K562 (cell line): ENCODE measurements around the gene GRPEL2. TPM values are rescaled to one million over a fixed set of nuclear protein-coding genes. Genes with fewer than 3 reads are reported as not detected.

Source experiments
- BHLHE40 ChIP-seq: IDR thresholded peaks from 2 replicates; pipeline ENCODE4 v1.6.1; 2011; ENCODE audit warnings: low read length, improper control_type of control experiment
- CBX8 ChIP-seq: fragments of 200-600 bp; sonication (generic); IDR thresholded peaks from 2 replicates; pipeline ENCODE4 v1.6.1; 2012; ENCODE audit warnings: borderline replicate concordance, mixed run types, low read depth, mild to moderate bottlenecking, moderate library complexity, mixed read lengths, low read length, control low read depth, inconsistent platforms; ENCODE audit not compliant: poor library complexity, severe bottlenecking; ENCODE audit errors: extremely low read depth
- FOXM1 ChIP-seq, 2 experiments: fragments of 450-650 bp in 1 of 2; sonication (generic) in 1 of 2; formaldehyde crosslinking in 1 of 2; IDR thresholded peaks; 2 replicates each; pipeline versions ENCODE4 v1.6.1 to v1.9.0; 2017 to 2022; ENCODE audit warnings: low read depth in 2 of 2, mild to moderate bottlenecking in 2 of 2, missing genetic modification reagents in 1 of 2, moderate library complexity in 1 of 2
- KHSRP ChIP-seq: fragments of 450-650 bp; IDR thresholded peaks from 2 replicates; pipeline ENCODE4 v1.6.1; 2017
- KLF13 ChIP-seq: fragments of 450-650 bp; IDR thresholded peaks from 2 replicates; pipeline ENCODE4 v1.6.1; 2016; ENCODE audit warnings: missing genetic modification characterization, low read depth, mild to moderate bottlenecking, missing compliant biosample characterization, moderate library complexity, borderline replicate concordance
- MAZ ChIP-seq, 2 experiments: fragments of 450-650 bp in 1 of 2; sonication (generic) in 1 of 2; formaldehyde crosslinking; IDR thresholded peaks in 1 of 2; conservative IDR thresholded peaks in 1 of 2; 2 replicates each; pipeline versions ENCODE4 v1.4.0 to v1.5.0; 2020; ENCODE audit warnings: mild to moderate bottlenecking in 1 of 2, missing genetic modification reagents in 1 of 2
- MECOM ChIP-seq: fragments of 250-450 bp; sonication (Bioruptor Pico); IDR thresholded peaks from 2 replicates; pipeline ENCODE4 v1.8.0; 2022; ENCODE audit warnings: inconsistent platforms
- NR2C1 ChIP-seq, 2 experiments: fragments of 450-650 bp; IDR thresholded peaks; 2 replicates each; pipeline ENCODE4 v1.6.1; 2017; ENCODE audit warnings: mild to moderate bottlenecking in 2 of 2, antibody characterized with exemption in 1 of 2, inconsistent platforms in 1 of 2, missing compliant biosample characterization in 1 of 2, missing genetic modification characterization in 1 of 2
- PHB2 ChIP-seq: fragments of 450-650 bp; IDR thresholded peaks from 2 replicates; pipeline ENCODE4 v1.6.1; 2017; ENCODE audit warnings: low read depth
- PML ChIP-seq: IDR thresholded peaks from 2 replicates; pipeline ENCODE4 v1.6.1; 2012; ENCODE audit warnings: low read length, inconsistent platforms
- POLR2G ChIP-seq: fragments of 200-400 bp; formaldehyde crosslinking; IDR thresholded peaks from 2 replicates; pipeline ENCODE4 v1.6.1; 2017; ENCODE audit warnings: low read depth, mild to moderate bottlenecking, antibody characterized with exemption, low read length, moderate library complexity
- ZNF121 ChIP-seq: sonication (generic); formaldehyde crosslinking; conservative IDR thresholded peaks from 2 replicates; pipeline ENCODE4 v1.8.0; 2022; ENCODE audit warnings: missing genetic modification reagents
- ZNF239 ChIP-seq: fragments of 250-450 bp; sonication (Bioruptor Pico); IDR thresholded peaks from 2 replicates; pipeline ENCODE4 v1.4.0; 2020; ENCODE audit warnings: mild to moderate bottlenecking
- ZNF282 ChIP-seq: sonication (generic); formaldehyde crosslinking; IDR thresholded peaks from 2 replicates; pipeline ENCODE4 v1.8.1; 2023; ENCODE audit warnings: missing genetic modification reagents
- ZNF717 ChIP-seq: fragments of 250-450 bp; sonication (Bioruptor Pico); IDR thresholded peaks from 2 replicates; pipeline ENCODE4 v1.5.0; 2021
- polyA plus RNA-seq, 8 experiments: library from polyadenylated mRNA; depleted of rRNA in 4 of 8; stranded (reverse) in 5 of 8; unstranded in 3 of 8; fragments of >200 nt; fragmentation: Nextera tagmentation in 2 of 8; fragmentation: Illumina TruSeq in 1 of 8; extraction: Ambion mirVana in 2 of 8; extraction: Trizol in 1 of 8; gene quantifications; 2 replicates each; pipeline versions ENCODE4 v1.2.1 to v1.2.3, GENCODE V29; 2011 to 2014; ENCODE audit warnings: inconsistent platforms in 1 of 8, missing spikeins in 1 of 8
- total RNA-seq, 7 experiments: library from RNA; depleted of rRNA in 6 of 7; stranded (reverse); fragments of >200 nt in 6 of 7; fragmentation: Illumina TruSeq in 2 of 7; extraction: Trizol in 2 of 7; gene quantifications; 2 replicates each; pipeline versions ENCODE4 v1.2.1 to v1.2.3, GENCODE V29; 2011 to 2021; ENCODE audit warnings: low replicate concordance in 1 of 7
- TF ChIP-seq, protein P1 (sequence below), 2 experiments: fragments of 200-800 bp in 1 of 2; sonication (Bioruptor generic) in 1 of 2; sonication (generic) in 1 of 2; formaldehyde crosslinking in 1 of 2; IDR thresholded peaks in 1 of 2; conservative IDR thresholded peaks in 1 of 2; 2 replicates each; pipeline versions ENCODE4 v1.5.0 to v1.6.1; 2016 to 2020; ENCODE audit warnings: missing compliant biosample characterization in 1 of 2, missing genetic modification characterization in 1 of 2, missing genetic modification reagents in 1 of 2
- TF ChIP-seq, protein P2 (sequence below): fragments of 450-650 bp; formaldehyde crosslinking; IDR thresholded peaks from 2 replicates; pipeline ENCODE4 v1.4.0; 2020; ENCODE audit warnings: mild to moderate bottlenecking, moderate library complexity
- TF ChIP-seq, protein P3 (sequence below): sonication (generic); formaldehyde crosslinking; IDR thresholded peaks from 2 replicates; pipeline ENCODE4 v1.4.0; 2020; ENCODE audit warnings: mild to moderate bottlenecking, missing genetic modification reagents
- TF ChIP-seq, protein P4 (sequence below), 2 experiments: IDR thresholded peaks in 1 of 2; conservative IDR thresholded peaks in 1 of 2; 2 replicates each; pipeline ENCODE4 v1.6.1; 2016; ENCODE audit warnings: low read depth in 2 of 2, mild to moderate bottlenecking in 1 of 2, missing compliant biosample characterization in 1 of 2, missing genetic modification characterization in 1 of 2, moderate library complexity in 1 of 2

GRPEL2 gene
- total and polyA plus RNA-seq, 9 of the 15 experiments (the other 6 are each of a cell fraction or from before 2014, with no cell fraction given), result 11.2 to 40.5 (median 25.8) TPM

DNA sequence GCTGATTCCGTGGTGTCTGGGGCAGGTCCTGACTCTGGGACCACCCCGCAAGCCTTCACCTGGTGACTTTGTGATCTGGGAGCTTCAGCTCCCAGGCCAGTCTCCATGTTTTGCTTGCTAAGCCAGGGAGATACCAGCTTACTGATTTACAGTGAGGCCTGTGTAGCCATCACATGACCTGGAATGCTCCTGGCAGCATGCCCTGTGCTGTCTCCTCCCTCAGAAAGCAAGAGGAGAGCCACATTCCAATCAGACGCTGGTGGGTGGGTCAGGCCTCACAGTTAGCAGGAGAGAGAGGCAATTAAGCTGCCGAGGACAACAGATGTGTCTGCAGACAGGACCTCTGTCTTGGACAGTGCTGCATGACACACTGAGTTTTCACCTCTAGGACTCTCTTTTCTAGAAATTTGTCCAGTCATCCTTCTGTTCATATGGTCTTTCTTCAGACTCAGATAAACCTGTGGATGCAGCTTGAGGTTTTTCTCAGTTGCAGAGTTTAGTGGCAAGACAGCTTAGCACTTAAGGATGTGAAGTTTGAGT is 24.4 kb upstream of the GRPEL2 start (continued):
- TF ChIP-seq MAZ (CRISPR knock-in tag; conservative IDR thresholded peaks at IDR 0.05 in 1 of 2, IDR thresholded peaks at IDR 0.05 in 1 of 2) (peak in 1 of 2 experiments; percentile 41; a peak in 2 of 4 replicates), PHB2 (no peak), KHSRP (no peak), PML (no peak; the same call in 1 of the 2 replicates), MECOM (CRISPR knock-in tag) (no peak), ZNF121 (peak; percentile 88), FOXM1 (IDR thresholded peaks at IDR 0.05; ENCODE audit: low read depth) (peak; percentile 14; the same call in 1 of the 2 replicates), FOXM1 (CRISPR knock-in tag; IDR thresholded peaks at IDR 0.05; ENCODE audit: low read depth) (no peak), POLR2G (no peak), CBX8 (no peak), NR2C1 (IDR thresholded peaks at IDR 0.05) (peak; percentile 40; the same call in 1 of the 2 replicates), NR2C1 (tag; IDR thresholded peaks at IDR 0.05) (no peak), ZNF282 (CRISPR knock-in tag) (no peak), BHLHE40 (peak; percentile 85), ZNF717 (CRISPR knock-in tag) (no peak), KLF13 (tag) (no peak; the same call in 1 of the 2 replicates), ZNF239 (no peak; the same call in none of the 2 replicates)
- TF ChIP-seq, protein P1, sequence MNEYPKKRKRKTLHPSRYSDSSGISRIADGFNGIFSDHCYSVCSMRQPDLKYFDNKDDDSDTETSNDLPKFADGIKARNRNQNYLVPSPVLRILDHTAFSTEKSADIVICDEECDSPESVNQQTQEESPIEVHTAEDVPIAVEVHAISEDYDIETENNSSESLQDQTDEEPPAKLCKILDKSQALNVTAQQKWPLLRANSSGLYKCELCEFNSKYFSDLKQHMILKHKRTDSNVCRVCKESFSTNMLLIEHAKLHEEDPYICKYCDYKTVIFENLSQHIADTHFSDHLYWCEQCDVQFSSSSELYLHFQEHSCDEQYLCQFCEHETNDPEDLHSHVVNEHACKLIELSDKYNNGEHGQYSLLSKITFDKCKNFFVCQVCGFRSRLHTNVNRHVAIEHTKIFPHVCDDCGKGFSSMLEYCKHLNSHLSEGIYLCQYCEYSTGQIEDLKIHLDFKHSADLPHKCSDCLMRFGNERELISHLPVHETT (CRISPR knock-in tag; conservative IDR thresholded peaks at IDR 0.05 in 1 of 2, IDR thresholded peaks at IDR 0.05 in 1 of 2), result peak in 1 of 2 experiments; percentile 79; a peak in 2 of 4 replicates
- TF ChIP-seq, protein P2, sequence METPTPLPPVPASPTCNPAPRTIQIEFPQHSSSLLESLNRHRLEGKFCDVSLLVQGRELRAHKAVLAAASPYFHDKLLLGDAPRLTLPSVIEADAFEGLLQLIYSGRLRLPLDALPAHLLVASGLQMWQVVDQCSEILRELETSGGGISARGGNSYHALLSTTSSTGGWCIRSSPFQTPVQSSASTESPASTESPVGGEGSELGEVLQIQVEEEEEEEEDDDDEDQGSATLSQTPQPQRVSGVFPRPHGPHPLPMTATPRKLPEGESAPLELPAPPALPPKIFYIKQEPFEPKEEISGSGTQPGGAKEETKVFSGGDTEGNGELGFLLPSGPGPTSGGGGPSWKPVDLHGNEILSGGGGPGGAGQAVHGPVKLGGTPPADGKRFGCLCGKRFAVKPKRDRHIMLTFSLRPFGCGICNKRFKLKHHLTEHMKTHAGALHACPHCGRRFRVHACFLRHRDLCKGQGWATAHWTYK (CRISPR knock-in tag), result no peak; the same call in 1 of the 2 replicates
- TF ChIP-seq, protein P3, sequence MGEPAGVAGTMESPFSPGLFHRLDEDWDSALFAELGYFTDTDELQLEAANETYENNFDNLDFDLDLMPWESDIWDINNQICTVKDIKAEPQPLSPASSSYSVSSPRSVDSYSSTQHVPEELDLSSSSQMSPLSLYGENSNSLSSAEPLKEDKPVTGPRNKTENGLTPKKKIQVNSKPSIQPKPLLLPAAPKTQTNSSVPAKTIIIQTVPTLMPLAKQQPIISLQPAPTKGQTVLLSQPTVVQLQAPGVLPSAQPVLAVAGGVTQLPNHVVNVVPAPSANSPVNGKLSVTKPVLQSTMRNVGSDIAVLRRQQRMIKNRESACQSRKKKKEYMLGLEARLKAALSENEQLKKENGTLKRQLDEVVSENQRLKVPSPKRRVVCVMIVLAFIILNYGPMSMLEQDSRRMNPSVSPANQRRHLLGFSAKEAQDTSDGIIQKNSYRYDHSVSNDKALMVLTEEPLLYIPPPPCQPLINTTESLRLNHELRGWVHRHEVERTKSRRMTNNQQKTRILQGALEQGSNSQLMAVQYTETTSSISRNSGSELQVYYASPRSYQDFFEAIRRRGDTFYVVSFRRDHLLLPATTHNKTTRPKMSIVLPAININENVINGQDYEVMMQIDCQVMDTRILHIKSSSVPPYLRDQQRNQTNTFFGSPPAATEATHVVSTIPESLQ (CRISPR knock-in tag), result no peak
- TF ChIP-seq, protein P4, sequence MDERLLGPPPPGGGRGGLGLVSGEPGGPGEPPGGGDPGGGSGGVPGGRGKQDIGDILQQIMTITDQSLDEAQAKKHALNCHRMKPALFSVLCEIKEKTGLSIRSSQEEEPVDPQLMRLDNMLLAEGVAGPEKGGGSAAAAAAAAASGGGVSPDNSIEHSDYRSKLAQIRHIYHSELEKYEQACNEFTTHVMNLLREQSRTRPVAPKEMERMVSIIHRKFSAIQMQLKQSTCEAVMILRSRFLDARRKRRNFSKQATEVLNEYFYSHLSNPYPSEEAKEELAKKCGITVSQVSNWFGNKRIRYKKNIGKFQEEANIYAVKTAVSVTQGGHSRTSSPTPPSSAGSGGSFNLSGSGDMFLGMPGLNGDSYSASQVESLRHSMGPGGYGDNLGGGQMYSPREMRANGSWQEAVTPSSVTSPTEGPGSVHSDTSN (CRISPR knock-in tag; IDR thresholded peaks at IDR 0.05; ENCODE audit: low read depth), result no peak
- TF ChIP-seq, protein P4 (tag; conservative IDR thresholded peaks at IDR 0.05; ENCODE audit: low read depth), result peak; percentile 78
